K562 (cell line): ENCODE measurements around the gene CSF3. TPM values are rescaled to one million over a fixed set of nuclear protein-coding genes. Genes with fewer than 3 reads are reported as not detected.

Source experiments
- ATAC-seq: fragments of 200-7000 bp; cut with Tn5 transposase; 3 replicates; pipeline ENCODE4 v1.9.1; 2020; ENCODE audit warnings: moderate library complexity
- BruUV-seq: library from RNA; stranded (reverse); fragments of 400-500 nt; replicated peaks from 2 replicates; lab custom pipeline; 2021; lab: Mats Ljungman, UMichigan
- CTCF ChIA-PET: fragments of 300-600 bp; formaldehyde crosslinking; extraction: SDS; loops from one replicate; lab custom pipeline; 2021; ENCODE audit warnings: low intra/inter-chr PET ratio; lab: Yijun Ruan, JAX
- POLR2A ChIA-PET: fragments of 300-600, 350-650 bp; sonication (Branson Sonifier 250); formaldehyde crosslinking; extraction: SDS; loops from one replicate; lab custom pipeline; 2021; ENCODE audit warnings: antibody characterized with exemption, inconsistent platforms; lab: Yijun Ruan, JAX
- DNase-seq, 4 experiments: peaks; one replicate each; pipeline versions ENCODE4 v3.0.0 to v3.0.0-alpha.2; 2011 to 2018; ENCODE audit warnings: low spot score in 3 of 4, mixed read lengths in 3 of 4; ENCODE audit errors: extremely low read depth in 1 of 4
- FAIRE-seq: peaks from 2 replicates; lab custom pipeline; 2011; peaks lifted over from hg19 to GRCh38; lab: Jason Lieb, UNC
- H2AFZ ChIP-seq: 2 replicates; pipeline ENCODE4 v1.6.0; 2011; ENCODE audit warnings: low read depth, low read length, control low read depth, inconsistent platforms
- H3K27ac ChIP-seq: fragments of 200-600 bp; 3 replicates; pipeline ENCODE4 v1.8.0; 2011; ENCODE audit warnings: low read depth, mild to moderate bottlenecking, control low read depth, inconsistent platforms, low read length, moderate library complexity, mixed read lengths; ENCODE audit errors: extremely low read depth
- H3K27me3 ChIP-seq, 2 experiments: fragments of 300-600 bp in 1 of 2; 2 replicates in 1 of 2; 3 replicates in 1 of 2; pipeline versions ENCODE4 v1.6.0 to v1.8.0; 2011; ENCODE audit warnings: inconsistent platforms in 2 of 2, low read length in 2 of 2, mild to moderate bottlenecking in 1 of 2, mixed read lengths in 1 of 2, moderate library complexity in 1 of 2; ENCODE audit not compliant: control insufficient read depth in 2 of 2, insufficient read depth in 2 of 2
- H3K36me3 ChIP-seq: fragments of 300-600 bp; 3 replicates; pipeline ENCODE4 v1.8.0; 2011; ENCODE audit warnings: mild to moderate bottlenecking, low read length, inconsistent platforms; ENCODE audit not compliant: control insufficient read depth, insufficient read depth
- H3K4me1 ChIP-seq, 2 experiments: fragments of 200-600 bp in 1 of 2; replicated peaks in 1 of 2; 2 replicates in 1 of 2; 3 replicates in 1 of 2; pipeline versions ENCODE4 v1.5.1 to v1.8.0; 2011; ENCODE audit warnings: inconsistent platforms in 2 of 2, low read length in 2 of 2, mild to moderate bottlenecking in 1 of 2, mixed read lengths in 1 of 2, moderate library complexity in 1 of 2; ENCODE audit not compliant: control insufficient read depth in 2 of 2, insufficient read depth in 2 of 2
- H3K4me2 ChIP-seq: 2 replicates; pipeline ENCODE4 v1.6.1; 2011; ENCODE audit warnings: low read length, control low read depth, inconsistent platforms, mixed read lengths; ENCODE audit not compliant: insufficient read depth
- H3K4me3 ChIP-seq: fragments of 200-600 bp; sonication (generic), shearing (Covaris generic); 2 replicates; pipeline ENCODE4 v1.5.1; 2016; ENCODE audit warnings: control low read depth, inconsistent platforms
- H3K79me2 ChIP-seq: fragments of 200-600 bp; 3 replicates; pipeline ENCODE4 v1.8.0; 2011; ENCODE audit warnings: low read length, inconsistent platforms; ENCODE audit not compliant: control insufficient read depth, insufficient read depth
- H3K9ac ChIP-seq, 2 experiments: 2 replicates each; pipeline versions ENCODE4 v1.6.0 to v1.6.1; 2011; ENCODE audit warnings: low read depth in 2 of 2, low read length in 2 of 2, control low read depth in 1 of 2, inconsistent platforms in 1 of 2, mild to moderate bottlenecking in 1 of 2, mixed read lengths in 1 of 2; ENCODE audit not compliant: insufficient read depth in 1 of 2
- H3K9me1 ChIP-seq: one replicate; pipeline ENCODE4 v1.6.0; 2011; ENCODE audit warnings: inconsistent platforms, mild to moderate bottlenecking, low read length, moderate library complexity; ENCODE audit not compliant: control insufficient read depth, insufficient read depth
- H3K9me3 ChIP-seq: replicated peaks from 2 replicates; pipeline ENCODE4 v1.5.1; 2011; ENCODE audit warnings: low read depth, low read length, inconsistent platforms; ENCODE audit not compliant: control insufficient read depth, insufficient read depth
- H4K20me1 ChIP-seq: replicated peaks from 2 replicates; pipeline ENCODE4 v1.6.1; 2011; ENCODE audit warnings: low read length, inconsistent platforms, mixed read lengths; ENCODE audit not compliant: control insufficient read depth, insufficient read depth
- ATF3 ChIP-seq, 2 experiments: fragments of 450-650 bp in 1 of 2; sonication (generic) in 1 of 2; formaldehyde crosslinking in 1 of 2; IDR thresholded peaks in 1 of 2; conservative IDR thresholded peaks in 1 of 2; 2 replicates each; pipeline versions ENCODE4 v1.6.1 to v1.8.1; 2016 to 2023; ENCODE audit warnings: mild to moderate bottlenecking in 2 of 2, moderate library complexity in 2 of 2, inconsistent platforms in 1 of 2, missing genetic modification reagents in 1 of 2
- EWSR1 ChIP-seq: fragments of 450-650 bp; IDR thresholded peaks from 2 replicates; pipeline ENCODE4 v1.6.1; 2018; ENCODE audit warnings: borderline replicate concordance, mild to moderate bottlenecking, low read depth, moderate library complexity; ENCODE audit not compliant: partially characterized antibody
- NCOR1 ChIP-seq: fragments of 450-650 bp; IDR thresholded peaks from 2 replicates; pipeline ENCODE4 v1.6.1; 2016; ENCODE audit warnings: mild to moderate bottlenecking, moderate library complexity
- POLR2G ChIP-seq: fragments of 200-400 bp; formaldehyde crosslinking; IDR thresholded peaks from 2 replicates; pipeline ENCODE4 v1.6.1; 2017; ENCODE audit warnings: low read depth, mild to moderate bottlenecking, antibody characterized with exemption, low read length, moderate library complexity
- TRIM28 ChIP-seq: fragments of 450-650 bp; IDR thresholded peaks from 2 replicates; pipeline ENCODE4 v1.6.1; 2017
- ZBTB17 ChIP-seq: fragments of 450-650 bp; formaldehyde crosslinking; IDR thresholded peaks from 2 replicates; pipeline ENCODE4 v1.4.0; 2020; ENCODE audit warnings: mild to moderate bottlenecking
- ZBTB49 ChIP-seq: sonication (generic); formaldehyde crosslinking; IDR thresholded peaks from 2 replicates; pipeline ENCODE4 v1.8.0; 2022; ENCODE audit warnings: missing genetic modification reagents, mild to moderate bottlenecking, borderline replicate concordance
- ZFPM2 ChIP-seq: fragments of 250-450 bp; sonication (Bioruptor Pico); IDR thresholded peaks from 2 replicates; pipeline ENCODE4 v1.5.1; 2022; ENCODE audit warnings: mild to moderate bottlenecking
- ZNF143 ChIP-seq: sonication (generic); formaldehyde crosslinking; IDR thresholded peaks from 2 replicates; pipeline ENCODE4 v1.9.0; 2022; ENCODE audit warnings: mild to moderate bottlenecking, missing genetic modification reagents
- ZNF217 ChIP-seq: sonication (generic); formaldehyde crosslinking; IDR thresholded peaks from 2 replicates; pipeline ENCODE4 v1.8.0; 2022; ENCODE audit warnings: mild to moderate bottlenecking, missing genetic modification reagents
- WGBS: fragments of 100-300 bp; shearing (Covaris generic); methylation state at CpG from one replicate; pipeline ENCODE4 v1.1.6; 2016; ENCODE audit warnings: low coverage, mixed read lengths; ENCODE audit not compliant: insufficient coverage; ENCODE audit errors: missing lambda C conversion rate; 5-methylcytosine and 5-hydroxymethylcytosine counted together
- in situ Hi-C: fragments of 300-500 bp; cut with MboI; formaldehyde crosslinking; loops from 4 replicates; pipeline ENCODE4 v1.15.0; 2018; ENCODE audit warnings: inconsistent platforms, mixed read lengths
- intact Hi-C: fragments of 100-400 bp; cut with micrococcal nuclease; formaldehyde crosslinking; loops from 2 replicates; pipeline ENCODE4 v1.14.2; 2022
- polyA plus RNA-seq, 8 experiments: library from polyadenylated mRNA; depleted of rRNA in 4 of 8; stranded (reverse) in 5 of 8; unstranded in 3 of 8; fragments of >200 nt; fragmentation: Nextera tagmentation in 2 of 8; fragmentation: Illumina TruSeq in 1 of 8; extraction: Ambion mirVana in 2 of 8; extraction: Trizol in 1 of 8; gene quantifications; 2 replicates each; pipeline versions ENCODE4 v1.2.1 to v1.2.3, GENCODE V29; 2011 to 2014; ENCODE audit warnings: inconsistent platforms in 1 of 8, missing spikeins in 1 of 8
- total RNA-seq, 7 experiments: library from RNA; depleted of rRNA in 6 of 7; stranded (reverse); fragments of >200 nt in 6 of 7; fragmentation: Illumina TruSeq in 2 of 7; extraction: Trizol in 2 of 7; gene quantifications; 2 replicates each; pipeline versions ENCODE4 v1.2.1 to v1.2.3, GENCODE V29; 2011 to 2021; ENCODE audit warnings: low replicate concordance in 1 of 7
- TF ChIP-seq, protein P1 (sequence below): fragments of 250-450 bp; sonication (Bioruptor Pico); IDR thresholded peaks from 2 replicates; pipeline ENCODE4 v1.8.0; 2022; ENCODE audit warnings: moderate library complexity, mild to moderate bottlenecking, inconsistent platforms

CSF3 gene
- total and polyA plus RNA-seq, 9 of the 15 experiments (the other 6 are each of a cell fraction or from before 2014, with no cell fraction given), result 0.19 TPM; not detected in 8

DNA sequence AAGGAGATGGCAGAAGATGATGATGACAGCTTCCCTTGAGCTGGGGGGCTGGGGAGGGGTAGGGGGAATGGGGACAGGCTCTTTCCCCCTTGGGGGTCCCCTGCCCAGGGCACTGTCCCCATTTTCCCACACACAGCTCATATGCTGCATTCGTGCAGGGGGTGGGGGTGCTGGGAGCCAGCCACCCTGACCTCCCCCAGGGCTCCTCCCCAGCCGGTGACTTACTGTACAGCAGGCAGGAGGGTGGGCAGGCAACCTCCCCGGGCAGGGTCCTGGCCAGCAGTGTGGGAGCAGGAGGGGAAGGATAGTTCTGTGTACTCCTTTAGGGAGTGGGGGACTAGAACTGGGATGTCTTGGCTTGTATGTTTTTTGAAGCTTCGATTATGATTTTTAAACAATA, 17.7 kb upstream of the CSF3 start:
- Histone ChIP-seq H3K27me3 (no peaks in the 10 kb centered on the region), H3K79me2 (no peaks in the 10 kb centered on the region), H3K27ac (no peak overlapping the region), H2AFZ (no peak overlapping the region), H4K20me1 (no peaks in the 10 kb centered on the region), H3K4me2 (no peak overlapping the region), H3K9me1 (no peaks in the 10 kb centered on the region), H3K4me3 (no peak overlapping the region), H3K9ac (no peak overlapping the region), H3K36me3 (peaks cover 57% of the 10 kb centered on the region), H3K4me1 (peaks cover 0 to 3% of the 10 kb centered on the region in 2 experiments; a peak in 1 of 5 replicates), H3K9me3 (no peaks in the 10 kb centered on the region)
- peak; percentile 37; the same call in 1 of the 3 replicates for ATAC-seq
- POLR2A ChIA-PET, result interaction anchor here (1.2 kb wide), 1 partner anchor 11 kb away, joined by 5 read pairs; no protein-coding TSS in a partner anchor
- intact Hi-C loops (no loop called here), in situ Hi-C loops (no loop called here)
- DNase-seq, result peak in 2 of 4 experiments; percentile 10 to 27
- 78% methylated on average over 3 of the region's 4 CpGs for WGBS
- TSS peak; percentile 56 for BruUV-seq
- TF ChIP-seq ZNF143 (CRISPR knock-in tag), result no peak
- no peak for TF ChIP-seq EWSR1
- TF ChIP-seq POLR2G, result 0 out of 2 replicates have a peak, but pooled peaks have one; percentile 38
- TF ChIP-seq ZBTB17 (CRISPR knock-in tag), result no peak
- CTCF ChIA-PET, result no interaction called here
- no peak for FAIRE-seq

DNA sequence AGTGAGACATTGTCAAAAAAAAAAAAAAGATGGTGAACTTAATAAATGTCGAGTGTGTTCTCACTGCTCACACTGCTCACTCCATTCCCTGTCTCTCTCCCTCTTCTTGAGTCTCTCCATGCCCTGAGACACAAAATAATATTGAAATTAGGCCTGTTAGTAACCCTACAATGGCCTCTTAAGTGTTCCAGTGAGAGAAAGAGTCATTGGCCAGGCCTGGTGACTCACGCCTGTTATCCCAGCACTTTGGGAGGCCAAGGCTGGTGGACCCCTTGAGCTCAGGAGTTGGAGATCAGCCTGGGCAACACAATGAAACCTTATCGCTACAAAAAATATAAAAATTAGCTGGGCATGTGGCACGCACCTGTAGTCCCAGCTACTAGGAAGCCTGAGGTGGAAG, 16.2 kb upstream of the CSF3 start:
- ChIA-PET CTCF (no interaction called here), POLR2A (interaction anchor here (0.7 to 3.3 kb wide), 3 partner anchors 9 to 16 kb away, joined by 3 to 13 read pairs (median 3); partner anchors contain the start of gene CSF3)
- Histone ChIP-seq H3K4me3 (no peak overlapping the region), H3K27ac (no peak overlapping the region), H3K79me2 (no peaks in the 10 kb centered on the region), H4K20me1 (no peaks in the 10 kb centered on the region), H3K4me1 (peaks cover 0 to 3% of the 10 kb centered on the region in 2 experiments; a peak in 1 of 5 replicates), H3K27me3 (no peaks in the 10 kb centered on the region), H3K36me3 (peaks cover 42% of the 10 kb centered on the region; the same call in 2 of the 3 replicates), H3K9me3 (no peaks in the 10 kb centered on the region), H2AFZ (no peak overlapping the region), H3K9me1 (no peaks in the 10 kb centered on the region), H3K4me2 (no peak overlapping the region), H3K9ac (no peak overlapping the region)
- intact Hi-C loops (no loop called here), in situ Hi-C loops (no loop called here)
- FAIRE-seq (peak; percentile 15), ATAC-seq (no peak), DNase-seq (no peak)
- WGBS, result 43% methylated on average over 4 of the region's 4 CpGs
- BruUV-seq, result no TSS peak
- TF ChIP-seq ATF3 (IDR thresholded peaks at IDR 0.05) (no peak), ATF3 (CRISPR knock-in tag; conservative IDR thresholded peaks at IDR 0.05) (no peak), NCOR1 (no peak), ZBTB49 (no peak), ZNF217 (CRISPR knock-in tag) (no peak), TRIM28 (no peak), ZFPM2 (no peak)
- TF ChIP-seq, protein P1, sequence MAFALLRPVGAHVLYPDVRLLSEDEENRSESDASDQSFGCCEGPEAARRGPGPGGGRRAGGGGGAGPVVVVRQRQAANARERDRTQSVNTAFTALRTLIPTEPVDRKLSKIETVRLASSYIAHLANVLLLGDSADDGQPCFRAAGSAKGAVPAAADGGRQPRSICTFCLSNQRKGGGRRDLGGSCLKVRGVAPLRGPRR, result no peak
